ENCODE data around the gene CHD6. TPM values are rescaled to one million over a fixed set of nuclear protein-coding genes. Genes with fewer than 3 reads are reported as not detected.

CHD6 gene
- total RNA-seq, 6 experiments from 2014 or later, result 24.7 to 28.9 (median 27.1) TPM

GRCh38 chr20:41654884-41655283, 36.7 kb upstream of the CHD6 start:
- no peak for DNase-seq
- TF ChIP-seq CTCF (IDR thresholded peaks at IDR 0.05), result no peak
- Mint-ChIP-seq H3K27ac (no peak overlapping the region), H3K27me3 (ENCODE audit: insufficient read depth) (peaks cover 26% of the 10 kb centered on the region), H3K9me3 (no peaks in the 10 kb centered on the region), H3K36me3 (ENCODE audit: low read depth) (no peaks in the 10 kb centered on the region), H3K4me1 (ENCODE audit: low read depth) (no peaks in the 10 kb centered on the region), H3K4me3 (no peak overlapping the region)

- no peaks in the 10 kb centered on the region for H3K36me3 Mint-ChIP-seq (ENCODE audit: low read depth)
- TF ChIP-seq CTCF (IDR thresholded peaks at IDR 0.05), result no peak
- no peak overlapping the region for H3K27ac Mint-ChIP-seq
- H3K4me3 Mint-ChIP-seq, result no peak overlapping the region
- no peaks in the 10 kb centered on the region for H3K9me3 Mint-ChIP-seq
- H3K4me1 Mint-ChIP-seq (ENCODE audit: low read depth), result no peaks in the 10 kb centered on the region
- DNase-seq, result no peak
- peaks cover 32% of the 10 kb centered on the region for H3K27me3 Mint-ChIP-seq (ENCODE audit: insufficient read depth)
Observed at GRCh38 chr20:41654292-41654691, 36.1 kb upstream of the CHD6 start.

GRCh38 chr20:41650231-41650948, 32.2 kb upstream of the CHD6 start:
- no peaks in the 10 kb centered on the region for H3K4me1 Mint-ChIP-seq (ENCODE audit: low read depth)
- no peak overlapping the region for H3K4me3 Mint-ChIP-seq
- H3K27ac Mint-ChIP-seq, result no peak overlapping the region
- peaks cover 46% of the 10 kb centered on the region for H3K27me3 Mint-ChIP-seq (ENCODE audit: insufficient read depth)
- H3K9me3 Mint-ChIP-seq, result no peaks in the 10 kb centered on the region
- H3K36me3 Mint-ChIP-seq (ENCODE audit: low read depth), result no peaks in the 10 kb centered on the region
- DNase-seq, result no peak
- no peak for TF ChIP-seq CTCF (IDR thresholded peaks at IDR 0.05)

GRCh38 chr20:41649489-41649888, 31.3 kb upstream of the CHD6 start:
- DNase-seq, result no peak
- Mint-ChIP-seq H3K4me3 (no peak overlapping the region), H3K27me3 (ENCODE audit: insufficient read depth) (peaks cover 41% of the 10 kb centered on the region)

DNA sequence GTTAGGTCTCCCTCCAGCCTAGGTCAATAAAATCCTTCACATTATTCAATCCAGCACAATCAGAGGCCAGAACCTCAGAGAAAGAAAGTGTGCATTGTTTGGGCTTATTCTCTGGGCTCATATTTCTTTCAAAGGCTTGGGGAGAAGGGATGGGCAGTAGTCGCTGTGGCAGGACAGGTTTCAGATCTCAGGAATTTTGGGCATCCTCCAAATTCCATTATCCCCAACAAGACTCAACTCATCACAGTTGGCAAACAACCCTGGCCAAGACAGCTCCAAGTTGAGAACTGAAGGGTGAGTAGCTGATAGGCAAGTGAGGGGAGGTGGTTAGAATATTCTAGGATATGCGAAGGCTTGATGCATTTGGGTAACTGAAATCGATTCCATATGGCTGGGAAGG, 27.2 kb upstream of the CHD6 start:
- Mint-ChIP-seq H3K27me3 (ENCODE audit: insufficient read depth) (peaks cover 33% of the 10 kb centered on the region), H3K4me3 (no peak overlapping the region)

More at GRCh38 chr20:41649489-41649888, 31.3 kb upstream of the CHD6 start:
- no peaks in the 10 kb centered on the region for H3K36me3 Mint-ChIP-seq (ENCODE audit: low read depth)
- H3K9me3 Mint-ChIP-seq, result no peaks in the 10 kb centered on the region
- H3K4me1 Mint-ChIP-seq (ENCODE audit: low read depth), result no peaks in the 10 kb centered on the region
- H3K27ac Mint-ChIP-seq, result no peak overlapping the region
- TF ChIP-seq CTCF (IDR thresholded peaks at IDR 0.05), result no peak

More for the DNA sequence above, 27.2 kb upstream of the CHD6 start:
- Mint-ChIP-seq H3K27ac (no peak overlapping the region), H3K36me3 (ENCODE audit: low read depth) (no peaks in the 10 kb centered on the region), H3K4me1 (ENCODE audit: low read depth) (peaks cover 11% of the 10 kb centered on the region), H3K9me3 (no peaks in the 10 kb centered on the region)
- DNase-seq, result no peak
- TF ChIP-seq CTCF (IDR thresholded peaks at IDR 0.05), result no peak

Data from HFFc6 (cell line).